T-cell (primary cell): ENCODE measurements around the gene FAM72B. TPM values are rescaled to one million over a fixed set of nuclear protein-coding genes. Genes with fewer than 3 reads are reported as not detected.
"Not testable (repeated sequence)": the region's sequence is repeated elsewhere in the genome, so short reads cannot be mapped to it uniquely, and the experiment has no call there.

ENCODE experiments used
- ATAC-seq, 4 experiments: fragments of 200-7000 bp in 3 of 4; fragments of 150-1000 bp in 1 of 4; cut with Tn5 transposase; replicated peaks in 1 of 4; 1 replicate in 3 of 4; 2 replicates in 1 of 4; pipeline ENCODE4 v1.10.0; 2021; ENCODE audit warnings: moderate library complexity in 3 of 4, mild to moderate bottlenecking in 2 of 4, moderate number of reproducible peaks in 1 of 4
- CTCF ChIA-PET, 2 donors: fragments of 300-600 bp; sonication (Branson Sonifier 250); formaldehyde crosslinking; loops; one replicate each; lab custom pipeline; 2022; ENCODE audit warnings: antibody characterized with exemption in 2 of 2; lab: Charles Lee
- POLR2A ChIA-PET, 2 donors: fragments of 300-600 bp; sonication (Branson Sonifier 250); formaldehyde crosslinking; loops; one replicate each; lab custom pipeline; 2022; ENCODE audit warnings: antibody characterized with exemption in 2 of 2; lab: Charles Lee
- DNase-seq, 35 experiments: peaks; one replicate each; pipeline versions ENCODE4 v3.0.0 to v3.0.0-alpha.2; 2013 to 2023
- H3K27ac ChIP-seq: one replicate; pipeline ENCODE4 v1.5.1; 2013; ENCODE audit warnings: low read length
- H3K27me3 ChIP-seq, 2 experiments: replicated peaks in 1 of 2; 1 replicate in 1 of 2; 2 replicates in 1 of 2; pipeline versions ENCODE4 v1.6.1 to v1.7.0; 2013; ENCODE audit warnings: low read length in 1 of 2, mixed read lengths in 1 of 2; ENCODE audit not compliant: control insufficient read depth in 2 of 2, insufficient read depth in 2 of 2; ENCODE audit errors: extremely low read depth in 1 of 2
- H3K36me3 ChIP-seq, 2 donors: 1 replicate in 1 of 2; 2 replicates in 1 of 2; pipeline versions ENCODE4 v1.6.1 to v1.7.0; 2013; ENCODE audit warnings: low read length in 1 of 2; ENCODE audit not compliant: control insufficient read depth in 2 of 2, insufficient read depth in 1 of 2; ENCODE audit errors: extremely low read depth in 1 of 2
- H3K4me1 ChIP-seq, 2 experiments: 1 replicate in 1 of 2; 2 replicates in 1 of 2; pipeline versions ENCODE4 v1.6.1 to v1.7.0; 2013; ENCODE audit warnings: low read length in 2 of 2, mixed read lengths in 1 of 2; ENCODE audit not compliant: insufficient read depth in 2 of 2, control insufficient read depth in 1 of 2; ENCODE audit errors: extremely low read depth in 1 of 2
- H3K4me3 ChIP-seq, 2 donors: 1 replicate in 1 of 2; 2 replicates in 1 of 2; pipeline versions ENCODE4 v1.5.1 to v1.7.0; 2013; ENCODE audit warnings: mild to moderate bottlenecking in 2 of 2, low read length in 1 of 2, moderate library complexity in 1 of 2; ENCODE audit not compliant: control insufficient read depth in 1 of 2; ENCODE audit errors: extremely low read depth in 1 of 2
- H3K9me3 ChIP-seq: 2 replicates; pipeline ENCODE4 v1.7.0; 2013
- H3K27ac Mint-ChIP-seq, 2 donors: one replicate each; pipeline ENCODE4 v1.8.0; 2020 to 2021; ENCODE audit warnings: mild to moderate bottlenecking in 2 of 2, mixed read lengths in 2 of 2
- H3K27me3 Mint-ChIP-seq, 2 donors: one replicate each; pipeline ENCODE4 v1.8.0; 2021 to 2022; ENCODE audit warnings: mixed read lengths in 2 of 2
- H3K36me3 Mint-ChIP-seq: one replicate; pipeline ENCODE4 v1.8.0; 2021; ENCODE audit warnings: mixed read lengths
- H3K4me1 Mint-ChIP-seq, 3 donors: one replicate each; pipeline ENCODE4 v1.8.0; 2020 to 2022; ENCODE audit warnings: mixed read lengths in 3 of 3, mild to moderate bottlenecking in 1 of 3
- H3K4me3 Mint-ChIP-seq, 3 donors: one replicate each; pipeline ENCODE4 v1.8.0; 2020 to 2022; ENCODE audit warnings: mild to moderate bottlenecking in 3 of 3, mixed read lengths in 3 of 3, moderate library complexity in 3 of 3
- H3K9me3 Mint-ChIP-seq, 3 donors: one replicate each; pipeline ENCODE4 v1.8.0; 2020 to 2022; ENCODE audit warnings: mixed read lengths in 3 of 3
- WGBS: methylation state at CpG from one replicate; pipeline ENCODE4 v1.1.5; 2013; ENCODE audit warnings: missing lambda C conversion rate; ENCODE audit not compliant: insufficient coverage; 5-methylcytosine and 5-hydroxymethylcytosine counted together
- total RNA-seq, 35 experiments: library from RNA in 6 of 35; stranded (reverse) in 6 of 35; fragments of 120-200 nt in 1 of 35; gene quantifications; one replicate each; pipeline versions ENCODE4 v1.2.1 to v1.2.4 and lab custom pipeline; 2013 to 2026

FAM72B gene
- total RNA-seq, 5 donors from 2014 or later (not counting 1 experiment from before 2014, with no cell fraction given): 0.56 to 1.2 (median 0.67) TPM; not detected in 1

- H3K4me3 ChIP-seq, DNase-seq, H3K27ac Mint-ChIP-seq, H3K4me3 Mint-ChIP-seq, H3K9me3 Mint-ChIP-seq, CTCF ChIA-PET, H3K4me1 ChIP-seq, H3K36me3 Mint-ChIP-seq, H3K4me1 Mint-ChIP-seq, H3K27ac ChIP-seq, ATAC-seq, H3K27me3 Mint-ChIP-seq, H3K27me3 ChIP-seq, H3K9me3 ChIP-seq, POLR2A ChIA-PET, H3K36me3 ChIP-seq: not testable (repeated sequence)
- no CpG with 5 or more reads among the region's 5 CpGs for WGBS
Measured at GRCh38 chr1:121163850-121164757, 20.0 kb downstream of the FAM72B start.

- H3K36me3 ChIP-seq, H3K4me1 ChIP-seq, H3K27me3 Mint-ChIP-seq, H3K27ac Mint-ChIP-seq, H3K9me3 Mint-ChIP-seq, CTCF ChIA-PET, POLR2A ChIA-PET, H3K27me3 ChIP-seq, H3K36me3 Mint-ChIP-seq, ATAC-seq, H3K4me3 Mint-ChIP-seq, H3K4me1 Mint-ChIP-seq, H3K9me3 ChIP-seq, DNase-seq, H3K4me3 ChIP-seq, H3K27ac ChIP-seq: not testable (repeated sequence)
- WGBS: no CpG with 5 or more reads among the region's 6 CpGs
Measured at GRCh38 chr1:121161199-121161901, 22.8 kb downstream of the FAM72B start.

- DNase-seq: not testable (repeated sequence)
Measured at GRCh38 chr1:121160118-121160517, 24.0 kb downstream of the FAM72B start.

GRCh38 chr1:121157609-121158008 lies 26.5 kb downstream of the FAM72B start:
- DNase-seq, H3K4me1 Mint-ChIP-seq, H3K9me3 Mint-ChIP-seq, H3K36me3 ChIP-seq, H3K36me3 Mint-ChIP-seq, H3K4me3 Mint-ChIP-seq, H3K4me3 ChIP-seq, POLR2A ChIA-PET, H3K4me1 ChIP-seq, H3K27ac ChIP-seq, H3K27ac Mint-ChIP-seq, CTCF ChIA-PET, H3K9me3 ChIP-seq, H3K27me3 Mint-ChIP-seq, H3K27me3 ChIP-seq, ATAC-seq: not testable (repeated sequence)
- no CpG with 5 or more reads among the region's 2 CpGs for WGBS

More at GRCh38 chr1:121160118-121160517, 24.0 kb downstream of the FAM72B start:
- H3K4me3 ChIP-seq, H3K4me1 ChIP-seq, H3K9me3 Mint-ChIP-seq, H3K4me1 Mint-ChIP-seq, H3K27me3 Mint-ChIP-seq, POLR2A ChIA-PET, H3K36me3 Mint-ChIP-seq, CTCF ChIA-PET, H3K27me3 ChIP-seq, H3K27ac Mint-ChIP-seq, H3K9me3 ChIP-seq, H3K27ac ChIP-seq, H3K36me3 ChIP-seq, H3K4me3 Mint-ChIP-seq, ATAC-seq: not testable (repeated sequence)
- no CpG with 5 or more reads among the region's 2 CpGs for WGBS

GRCh38 chr1:121156958-121157603 lies 27.1 kb downstream of the FAM72B start:
- H3K36me3 Mint-ChIP-seq, H3K9me3 Mint-ChIP-seq, H3K4me1 Mint-ChIP-seq, POLR2A ChIA-PET, H3K9me3 ChIP-seq, CTCF ChIA-PET, H3K36me3 ChIP-seq, H3K4me1 ChIP-seq, H3K27me3 ChIP-seq, DNase-seq, H3K27ac Mint-ChIP-seq, H3K4me3 Mint-ChIP-seq, ATAC-seq, H3K27ac ChIP-seq, H3K4me3 ChIP-seq, H3K27me3 Mint-ChIP-seq: not testable (repeated sequence)
- WGBS: no CpG with 5 or more reads among the region's 4 CpGs

- POLR2A ChIA-PET, H3K36me3 Mint-ChIP-seq, H3K4me3 Mint-ChIP-seq, ATAC-seq, CTCF ChIA-PET, H3K27me3 ChIP-seq, H3K36me3 ChIP-seq, DNase-seq, H3K9me3 ChIP-seq, H3K27ac Mint-ChIP-seq, H3K4me1 ChIP-seq, H3K27me3 Mint-ChIP-seq, H3K9me3 Mint-ChIP-seq, H3K4me1 Mint-ChIP-seq, H3K27ac ChIP-seq, H3K4me3 ChIP-seq: not testable (repeated sequence)
- no CpG with 5 or more reads among the region's 6 CpGs for WGBS
Measured at GRCh38 chr1:121155671-121156358, 28.3 kb downstream of the FAM72B start.
